HG03378 (cell line): ENCODE measurements around the gene CTDNEP1.

ENCODE experiments used
- ATAC-seq: cut with Tn5 transposase; IDR thresholded peaks from one replicate; pipeline ENCODE4 v1.9.1; 2021; ENCODE audit warnings: mild to moderate bottlenecking, moderate library complexity; ENCODE audit not compliant: unreplicated experiment

The CTDNEP1 gene

DNA sequence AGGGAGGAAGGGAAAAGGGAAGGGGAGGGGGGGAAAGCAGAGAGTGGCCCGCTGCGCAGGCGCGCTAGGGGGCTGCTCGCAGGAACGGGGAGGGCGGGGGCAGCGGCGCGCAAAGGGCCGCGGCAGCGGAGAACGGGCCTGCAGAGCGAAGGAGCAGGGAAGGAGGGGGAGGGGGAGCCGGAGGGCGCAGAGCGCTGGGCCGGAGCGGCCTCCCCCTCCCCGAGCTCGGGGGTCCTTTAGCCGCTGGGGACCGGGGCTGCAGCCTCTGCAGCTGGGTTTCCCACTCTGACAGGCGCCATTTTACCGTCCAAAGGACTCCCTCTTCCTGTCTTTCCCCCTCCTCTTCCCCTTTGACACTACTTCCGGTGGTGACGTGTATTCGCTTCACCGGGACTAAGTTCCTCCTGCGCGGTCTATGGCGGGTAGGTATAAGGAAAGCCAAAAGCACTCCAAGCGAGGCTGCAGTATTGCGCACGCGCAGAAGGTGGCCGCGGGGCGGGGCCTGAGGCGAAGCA, at the start of gene CTDNEP1:
Gene CTDNEP1 (minus strand): TSS at position 74 of the 515 bp plus-strand sequence. CDS start 438 bp downstream, outside the sequence.
- peak; percentile 80 for ATAC-seq

DNA sequence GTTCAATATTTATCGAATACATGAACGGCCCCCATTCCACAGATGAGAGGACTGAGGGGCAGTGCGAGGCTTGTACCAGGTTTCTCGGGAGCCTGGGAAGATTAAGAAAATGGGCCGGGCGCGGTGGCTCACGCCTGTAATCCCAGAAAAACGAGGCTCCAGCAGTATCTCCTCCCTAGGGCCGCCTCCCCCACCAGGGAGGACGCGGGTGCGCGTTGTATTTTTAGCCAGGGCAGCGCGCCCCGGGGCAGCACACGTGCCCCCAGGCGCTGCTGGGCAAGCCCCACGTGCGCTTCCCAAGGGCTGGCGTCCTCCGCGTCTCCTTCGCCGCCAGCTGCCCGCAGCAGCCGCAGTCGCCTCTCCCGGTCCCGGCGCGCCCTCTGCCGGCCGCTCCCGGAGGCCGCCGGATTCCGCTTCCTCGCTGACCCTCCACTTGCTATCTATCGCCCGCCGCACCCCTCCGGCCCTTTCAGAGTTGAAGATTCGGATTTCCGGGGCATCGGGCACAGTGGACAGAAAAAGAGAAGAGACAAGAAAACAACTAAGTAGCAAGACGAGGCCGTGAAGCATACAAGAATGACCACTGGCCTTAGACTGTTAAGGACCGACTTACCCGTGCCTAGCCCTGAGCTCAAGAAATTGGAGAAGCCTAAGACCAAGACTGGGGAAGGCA, 44.8 kb upstream of the CTDNEP1 start:
- ATAC-seq: no peak

DNA sequence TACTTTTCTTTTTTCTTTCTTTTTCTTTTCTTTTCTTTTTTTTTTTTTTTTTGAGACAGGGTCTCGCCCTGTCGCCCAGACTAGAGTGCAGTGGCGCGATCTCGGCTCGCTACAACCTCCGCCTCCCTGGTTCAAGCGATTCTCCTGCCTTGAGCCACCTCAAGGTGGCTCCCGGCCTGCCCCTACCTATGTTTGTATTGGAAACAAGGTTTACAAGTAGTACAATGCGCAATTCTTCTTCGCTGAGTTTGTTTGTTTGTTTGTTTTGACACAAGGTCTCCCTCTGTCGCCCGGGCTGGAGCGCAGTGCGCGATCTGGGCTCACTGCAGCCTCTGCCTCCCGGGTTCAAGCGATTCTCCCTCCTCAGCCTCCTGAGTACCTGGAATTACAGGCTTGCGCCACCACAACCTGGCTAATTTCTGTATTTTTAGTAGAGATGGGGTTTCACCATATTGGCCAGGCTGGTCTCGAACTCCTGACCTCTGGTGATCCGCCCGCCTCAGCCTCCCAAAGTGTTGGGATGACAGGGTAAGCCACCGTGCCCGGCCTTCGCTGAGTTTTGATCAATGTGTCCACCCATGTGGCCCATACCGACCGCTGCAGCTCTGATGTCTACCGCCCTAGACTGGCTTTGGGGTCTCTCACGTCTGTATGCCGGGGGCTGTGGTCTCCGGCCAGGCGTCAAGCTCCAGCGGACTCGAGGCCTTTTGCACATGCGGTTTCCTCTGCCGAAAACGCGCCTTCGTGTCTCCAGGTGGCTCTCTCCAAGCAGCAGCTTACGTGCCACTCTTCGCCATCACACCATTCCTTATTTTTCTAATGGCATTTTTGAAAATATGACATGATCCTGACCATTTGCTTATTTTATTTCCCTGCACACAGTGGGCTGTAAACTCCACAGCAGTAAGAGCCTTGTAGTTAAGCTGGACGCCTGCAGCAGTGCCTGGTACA, 44.0 kb upstream of the CTDNEP1 start:
- no peak for ATAC-seq

DNA sequence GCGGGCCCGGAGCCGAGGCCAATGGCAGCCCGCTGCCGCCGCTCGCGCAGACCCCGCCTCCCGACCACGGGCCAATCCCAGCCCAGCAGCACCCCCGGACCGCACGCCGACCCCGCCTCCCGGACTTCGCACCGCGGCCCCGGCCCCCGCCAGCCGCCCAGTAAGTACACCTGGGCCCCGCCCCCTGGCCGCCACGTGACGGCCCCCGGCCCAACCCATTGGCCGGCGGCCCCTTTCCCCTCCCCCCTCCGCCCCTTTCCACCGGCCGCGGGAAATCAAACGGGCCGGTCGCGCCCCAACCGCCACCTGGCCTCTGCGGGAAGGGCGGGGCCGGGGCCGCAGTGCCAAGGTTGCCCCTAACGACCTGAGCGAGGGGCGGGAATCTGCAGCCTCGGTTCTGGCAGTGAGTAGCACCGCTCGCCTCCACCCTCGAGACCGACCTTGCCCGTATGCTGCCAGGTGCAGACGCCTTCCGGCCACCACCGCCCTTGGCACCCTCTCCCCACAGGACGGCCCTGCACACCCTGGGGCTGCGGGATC, 43.1 kb upstream of the CTDNEP1 start, which contains the start of gene YBX2:
Gene YBX2 (minus strand): TSS at position 26 of the 540 bp plus-strand sequence. CDS start 139 bp downstream, outside the sequence.
- ATAC-seq: no peak

DNA sequence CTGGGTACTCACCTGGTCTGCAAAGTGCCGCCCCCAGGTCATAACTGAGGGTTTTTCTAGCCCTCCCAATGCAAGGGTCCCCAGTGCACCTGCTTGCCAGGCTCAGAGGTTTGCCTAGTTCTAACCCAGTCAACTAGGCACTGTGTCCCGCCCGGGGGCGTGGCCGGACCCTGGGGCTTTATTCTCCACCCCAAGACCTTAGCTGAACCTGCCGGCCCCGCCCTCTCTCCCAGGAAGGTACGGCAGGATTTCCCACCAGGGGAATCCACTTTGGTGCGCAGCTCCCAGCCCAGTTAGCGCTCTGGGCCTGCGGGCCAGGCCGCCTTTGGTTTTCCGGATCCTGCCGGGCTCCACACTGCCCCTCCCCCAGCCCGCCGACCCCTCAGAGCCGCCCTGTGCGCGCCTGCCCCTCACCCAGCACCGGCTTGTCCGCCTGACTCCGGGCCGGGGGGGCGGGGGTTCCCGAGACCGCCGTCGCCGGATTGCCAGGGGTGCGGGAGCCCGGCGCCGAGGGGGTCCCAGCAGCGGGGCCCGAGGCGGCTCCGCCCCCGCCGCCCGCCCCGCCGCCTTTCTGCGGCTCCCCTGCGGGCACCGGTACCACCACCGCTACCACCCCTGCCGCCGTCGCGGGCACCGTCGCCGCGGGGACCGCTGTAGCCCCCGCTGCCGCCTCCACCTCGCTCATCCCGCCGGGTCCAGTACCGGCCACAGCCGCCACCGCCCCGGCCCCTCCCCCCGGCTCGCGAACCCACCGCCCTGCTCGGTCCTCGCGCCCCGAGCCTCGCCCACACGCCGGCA, 42.5 kb upstream of the CTDNEP1 start:
- ATAC-seq: no peak

DNA sequence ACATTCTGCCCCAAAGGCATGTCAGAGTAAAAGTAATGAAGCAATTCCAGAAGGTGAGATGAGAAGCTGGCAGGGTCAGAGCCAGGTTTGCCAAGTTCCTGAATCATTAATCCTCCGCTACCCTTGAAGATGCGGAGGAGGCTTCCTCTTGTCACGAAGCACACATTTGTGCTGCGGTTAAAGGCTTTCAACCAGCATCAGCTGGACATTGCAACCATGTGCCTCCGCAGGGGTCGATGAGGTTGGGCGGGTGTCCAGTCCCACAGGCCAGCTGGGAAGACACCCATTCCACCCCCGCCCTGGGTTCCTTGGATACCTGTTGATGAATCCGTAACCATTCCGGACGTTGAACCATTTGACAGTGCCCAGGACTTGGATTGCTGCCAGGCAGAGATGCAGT, 41.6 kb upstream of the CTDNEP1 start:
- no peak for ATAC-seq

DNA sequence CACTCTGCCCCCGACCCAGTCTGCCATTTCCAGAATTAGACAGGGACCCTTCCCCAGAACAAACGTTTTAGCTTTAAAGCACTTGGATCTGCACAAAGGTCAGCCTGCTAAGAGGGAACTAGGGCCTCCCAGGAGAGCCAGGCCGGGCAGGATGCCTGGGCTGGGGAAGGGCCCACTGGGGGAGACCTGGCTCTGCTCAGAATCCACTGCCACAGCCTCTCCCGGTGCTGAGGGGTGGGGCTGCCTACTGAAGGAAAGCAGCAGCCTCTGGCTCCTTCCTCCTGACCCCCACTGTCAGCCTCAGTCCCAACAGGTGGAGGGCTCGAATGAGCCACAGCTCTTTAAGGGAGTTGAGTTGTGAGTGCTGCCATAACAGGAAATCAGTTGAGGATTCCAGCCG, 41.2 kb upstream of the CTDNEP1 start:
- no peak for ATAC-seq

DNA sequence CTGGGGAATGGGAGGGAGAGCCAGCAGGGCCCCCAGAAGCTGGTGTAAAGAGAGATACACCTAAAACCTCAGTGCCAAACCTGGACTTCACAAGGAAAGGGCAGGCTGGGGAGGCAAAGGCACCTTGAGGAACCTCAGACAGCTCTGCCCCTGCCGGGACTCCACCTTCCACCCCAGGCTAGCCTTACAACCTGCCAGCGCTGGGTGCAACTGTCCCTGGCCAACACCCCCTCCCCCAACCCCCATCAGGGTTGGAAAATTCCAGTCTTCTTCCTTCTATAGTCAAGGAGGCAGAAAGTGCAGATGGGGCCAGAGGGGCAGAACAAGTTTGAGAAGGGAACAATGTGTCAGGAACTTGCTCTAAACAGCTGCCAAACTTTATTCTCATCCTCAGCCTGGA, 40.7 kb upstream of the CTDNEP1 start:
- ATAC-seq: no peak

DNA sequence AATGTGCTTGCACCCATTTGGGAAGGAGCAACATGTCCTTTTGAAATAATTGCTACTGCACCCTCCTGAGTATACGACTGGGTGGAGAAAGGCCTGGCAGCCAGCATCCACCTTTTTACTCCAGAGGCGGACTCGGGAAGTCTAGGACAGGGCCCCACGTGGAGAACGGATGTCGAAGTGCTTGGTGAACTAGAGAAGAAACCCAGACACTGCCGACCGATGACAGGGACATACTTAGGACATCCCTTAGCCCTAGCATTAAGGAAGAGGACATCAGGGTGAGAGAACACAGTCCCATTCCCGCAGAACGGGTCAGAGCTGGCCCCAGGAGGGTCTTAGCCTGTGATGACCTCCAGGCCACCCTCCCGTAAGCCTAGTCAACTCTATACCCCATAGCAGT, 39.2 kb upstream of the CTDNEP1 start:
- no peak for ATAC-seq

DNA sequence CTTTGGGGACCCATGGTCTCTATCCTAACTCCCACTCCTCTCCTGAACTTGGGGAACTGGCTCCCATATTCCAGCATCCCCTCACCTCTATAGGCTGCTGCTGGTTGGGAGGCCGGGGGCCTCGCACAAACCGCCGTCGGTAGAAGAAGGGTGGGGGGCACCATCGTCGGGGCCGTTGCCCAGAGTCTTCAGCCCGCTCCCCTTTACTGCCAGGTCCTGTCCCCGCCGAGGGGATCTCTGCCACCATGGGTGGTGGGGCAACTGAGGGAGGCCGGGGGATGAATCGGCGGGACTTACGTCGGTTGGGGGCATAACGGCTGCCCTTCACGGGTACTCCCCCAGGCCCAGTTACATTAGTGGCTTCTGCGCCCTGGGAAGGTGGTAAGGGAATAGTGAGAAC, 38.6 kb upstream of the CTDNEP1 start:
- ATAC-seq: no peak

DNA sequence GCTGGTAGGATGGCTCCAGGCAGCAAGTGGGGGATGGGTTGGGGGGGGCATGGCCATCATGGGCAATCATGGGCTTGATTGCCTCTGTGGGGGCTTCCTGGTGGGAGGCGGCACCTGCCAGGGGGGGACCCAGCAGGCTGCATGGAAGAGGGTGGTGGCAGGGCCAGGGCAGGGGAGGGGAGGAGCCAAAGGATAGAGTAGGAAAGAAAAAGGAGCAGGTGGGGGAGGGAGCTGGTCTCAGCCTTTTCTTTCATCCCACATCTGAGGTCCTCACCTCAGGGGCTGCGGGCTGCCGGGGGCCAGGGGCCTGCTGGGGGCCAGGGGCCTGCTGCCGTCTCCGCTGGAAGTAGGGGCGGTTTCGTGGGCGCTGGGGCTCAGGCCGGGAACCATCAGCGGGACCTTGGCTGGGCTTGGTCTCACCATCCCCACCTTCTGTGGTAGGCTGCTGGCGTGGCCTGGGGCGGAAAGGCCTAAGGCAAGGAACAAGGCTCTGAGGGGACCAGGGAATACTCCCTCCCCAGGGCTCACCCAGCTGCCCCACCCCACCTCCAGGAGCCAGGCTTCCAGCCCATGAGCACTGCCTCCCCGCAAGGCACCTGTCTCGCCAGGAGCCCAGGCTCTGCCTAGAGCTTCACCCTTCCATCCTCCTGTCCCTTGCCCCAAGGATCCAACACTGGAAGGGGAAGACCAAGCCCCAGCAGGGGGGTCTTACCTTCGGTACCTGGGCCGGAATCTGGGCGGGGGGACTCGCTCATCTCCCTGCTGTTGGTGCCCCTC, 37.9 kb upstream of the CTDNEP1 start:
- ATAC-seq: no peak

DNA sequence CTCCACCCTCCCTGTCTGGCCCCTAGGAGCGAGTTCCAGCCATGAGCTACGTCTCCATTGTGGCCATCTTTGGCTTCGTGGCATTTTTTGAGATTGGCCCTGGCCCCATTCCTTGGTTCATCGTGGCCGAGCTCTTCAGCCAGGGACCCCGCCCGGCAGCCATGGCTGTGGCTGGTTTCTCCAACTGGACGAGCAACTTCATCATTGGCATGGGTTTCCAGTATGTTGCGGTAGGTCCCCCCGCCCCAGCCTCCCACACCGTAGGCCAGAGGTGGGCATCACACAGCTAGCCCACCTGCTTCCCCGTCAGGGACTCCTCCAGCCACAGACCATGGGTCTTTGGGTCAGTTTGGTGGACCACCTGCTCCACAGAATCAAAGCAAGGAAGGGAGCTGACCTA, 34.1 kb upstream of the CTDNEP1 start:
- ATAC-seq: no peak

DNA sequence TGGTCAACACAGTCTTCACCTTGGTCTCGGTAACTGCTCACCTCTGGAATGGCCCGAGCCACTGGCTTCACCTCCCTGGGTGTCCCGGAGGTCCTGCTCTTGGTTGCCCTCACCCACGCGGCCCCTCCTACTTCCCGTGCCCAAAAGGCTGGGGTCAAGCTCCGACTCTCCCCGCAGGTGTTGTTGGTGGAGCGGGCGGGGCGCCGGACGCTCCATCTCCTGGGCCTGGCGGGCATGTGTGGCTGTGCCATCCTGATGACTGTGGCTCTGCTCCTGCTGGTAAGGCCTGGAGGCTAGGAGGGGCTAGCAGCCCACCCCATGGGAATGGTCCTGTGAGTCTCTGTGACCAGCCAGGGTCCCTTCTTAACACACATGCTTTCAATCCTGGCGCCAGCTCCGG, 33.4 kb upstream of the CTDNEP1 start:
- ATAC-seq: no peak

DNA sequence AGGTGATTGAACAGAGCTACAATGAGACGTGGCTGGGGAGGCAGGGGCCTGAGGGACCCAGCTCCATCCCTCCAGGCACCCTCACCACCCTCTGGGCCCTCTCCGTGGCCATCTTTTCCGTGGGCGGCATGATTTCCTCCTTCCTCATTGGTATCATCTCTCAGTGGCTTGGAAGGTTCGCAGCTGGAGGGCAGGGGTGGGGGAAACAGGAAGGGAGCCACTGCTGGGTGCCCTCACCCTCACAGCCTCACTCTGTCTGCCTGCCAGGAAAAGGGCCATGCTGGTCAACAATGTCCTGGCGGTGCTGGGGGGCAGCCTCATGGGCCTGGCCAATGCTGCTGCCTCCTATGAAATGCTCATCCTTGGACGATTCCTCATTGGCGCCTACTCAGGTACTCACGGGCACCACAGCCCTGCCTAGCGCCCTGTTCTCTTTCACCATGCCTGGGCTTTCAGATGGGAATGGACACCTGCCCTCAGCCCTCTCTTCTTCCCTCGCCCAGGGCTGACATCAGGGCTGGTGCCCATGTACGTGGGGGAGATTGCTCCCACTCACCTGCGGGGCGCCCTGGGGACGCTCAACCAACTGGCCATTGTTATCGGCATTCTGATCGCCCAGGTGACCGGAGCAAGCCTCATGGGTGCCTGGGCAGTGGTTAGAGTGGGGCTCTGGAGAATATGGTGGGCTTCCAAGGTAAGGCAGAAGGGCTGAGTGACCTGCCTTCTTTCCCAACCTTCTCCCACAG, 32.1 kb upstream of the CTDNEP1 start:
- no peak for ATAC-seq

DNA sequence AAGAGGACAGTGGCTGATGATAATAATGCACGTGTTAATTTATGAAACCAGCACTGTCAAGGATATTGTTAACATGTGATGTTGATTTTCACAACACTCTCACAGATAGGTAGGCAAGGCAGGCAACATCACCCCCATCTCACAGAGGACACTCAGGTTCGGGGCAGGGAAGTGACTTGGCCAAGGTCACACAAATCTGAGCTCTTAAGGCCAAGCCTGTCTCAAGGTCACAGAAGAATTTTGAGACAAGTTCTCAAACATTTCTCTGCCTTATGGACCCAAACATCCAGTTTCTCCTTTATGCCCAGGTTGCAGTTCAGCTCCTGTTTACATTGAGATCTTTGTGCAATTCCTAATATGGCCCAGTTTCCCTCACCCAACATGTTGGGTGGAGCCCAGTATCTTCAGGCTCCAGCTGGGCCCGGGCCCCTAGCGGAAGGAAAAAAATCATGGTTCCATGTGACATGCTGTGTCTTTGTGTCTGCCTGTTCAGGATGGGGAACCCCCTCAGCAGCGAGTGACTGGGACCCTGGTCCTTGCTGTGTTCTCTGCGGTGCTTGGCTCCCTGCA, 31.3 kb upstream of the CTDNEP1 start:
- ATAC-seq: no peak

DNA sequence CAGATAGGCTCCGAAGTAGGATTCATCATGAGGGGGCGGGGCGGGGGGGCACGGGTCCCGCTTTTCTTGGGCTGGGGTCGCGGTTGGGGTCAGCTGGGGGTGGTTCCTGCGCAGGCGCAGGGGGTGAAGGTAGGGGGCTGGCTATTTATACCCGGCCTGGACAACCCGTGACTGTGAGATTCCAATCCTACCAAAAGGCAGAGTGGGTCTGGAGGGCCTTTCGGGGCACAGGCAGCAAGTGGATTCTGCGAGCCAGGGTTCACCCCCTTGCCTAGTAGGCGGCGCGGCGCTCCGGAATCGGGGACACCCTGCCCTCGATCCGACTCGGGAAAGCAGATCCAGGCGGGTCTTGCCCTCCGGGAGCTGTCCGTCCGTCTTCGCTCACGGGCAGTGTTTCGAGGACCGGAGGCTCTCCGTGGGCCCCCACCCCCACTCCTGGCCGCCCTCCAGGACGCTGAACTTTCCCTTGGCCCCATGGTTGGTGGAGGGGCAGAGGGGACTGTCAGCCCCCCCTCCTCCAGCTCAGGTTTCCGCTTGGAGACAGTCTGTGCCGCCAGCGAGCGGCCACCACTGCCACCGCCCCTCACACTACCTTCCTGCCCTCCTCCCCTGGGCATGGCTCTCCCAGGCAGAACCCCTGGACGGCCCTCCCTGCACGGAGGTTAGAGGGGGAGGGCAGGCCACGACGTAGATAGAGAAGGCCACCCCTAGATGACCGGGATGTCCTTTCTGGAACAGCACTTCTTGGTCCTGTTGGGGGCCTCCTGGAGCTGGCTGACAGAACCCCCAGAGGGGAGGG, 30.6 kb upstream of the CTDNEP1 start:
- no peak for ATAC-seq

DNA sequence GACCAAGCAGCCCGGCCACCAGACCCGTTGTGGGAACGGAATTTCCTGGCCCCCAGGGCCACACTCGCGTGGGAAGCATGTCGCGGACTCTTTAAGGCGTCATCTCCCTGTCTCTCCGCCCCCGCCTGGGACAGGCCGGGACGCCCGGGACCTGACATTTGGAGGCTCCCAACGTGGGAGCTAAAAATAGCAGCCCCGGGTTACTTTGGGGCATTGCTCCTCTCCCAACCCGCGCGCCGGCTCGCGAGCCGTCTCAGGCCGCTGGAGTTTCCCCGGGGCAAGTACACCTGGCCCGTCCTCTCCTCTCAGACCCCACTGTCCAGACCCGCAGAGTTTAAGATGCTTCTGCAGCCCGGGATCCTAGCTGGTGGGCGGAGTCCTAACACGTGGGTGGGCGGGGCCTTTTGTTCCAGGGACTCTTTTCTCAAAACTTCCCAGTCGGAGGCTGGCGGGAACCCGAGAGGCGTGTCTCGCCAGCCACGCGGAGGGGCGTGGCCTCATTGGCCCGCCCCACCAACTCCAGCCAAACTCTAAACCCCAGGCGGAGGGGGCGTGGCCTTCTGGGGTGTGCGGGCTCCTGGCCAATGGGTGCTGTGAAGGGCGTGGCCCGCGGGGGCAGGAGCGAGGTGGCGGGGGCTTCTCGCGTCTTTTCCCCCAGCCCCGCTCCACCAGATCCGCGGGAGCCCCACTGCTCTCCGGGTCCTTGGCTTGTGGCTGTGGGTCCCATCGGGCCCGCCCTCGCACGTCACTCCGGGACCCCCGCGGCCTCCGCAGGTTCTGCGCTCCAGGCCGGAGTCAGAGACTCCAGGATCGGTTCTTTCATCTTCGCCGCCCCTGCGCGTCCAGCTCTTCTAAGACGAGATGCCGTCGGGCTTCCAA, 29.8 kb upstream of the CTDNEP1 start, which contains the start of gene SLC2A4:
Gene SLC2A4 (plus strand): TSS at position 645 of the 879 bp plus-strand sequence. CDS start 217 bp downstream, at position 862.
- no peak for ATAC-seq
